OCI-LY3 (cell line): ENCODE results near the gene SSR1.

ENCODE experiments used
- H2AFZ ChIP-seq: fragments of 200-600, 300-600 bp; shearing (Covaris generic); 2 replicates; pipeline ENCODE4 v1.6.0; 2014; ENCODE audit warnings: antibody characterized with exemption, low read depth, low read length
- H3K27ac ChIP-seq: fragments of 200-600, 300-600 bp; sonication (generic); 2 replicates; pipeline ENCODE4 v1.5.1; 2014; ENCODE audit warnings: mild to moderate bottlenecking, low read length, moderate library complexity, mixed read lengths
- H3K27me3 ChIP-seq: fragments of 200-600, 300-600 bp; sonication (generic); 2 replicates; pipeline ENCODE4 v1.6.1; 2014; ENCODE audit warnings: low read depth, low read length, mixed read lengths
- H3K36me3 ChIP-seq: fragments of 200-600, 300-600 bp; sonication (generic); replicated peaks from 2 replicates; pipeline ENCODE3; 2014; ENCODE audit warnings: low read depth, low read length, mixed read lengths
- H3K4me1 ChIP-seq: fragments of 300-600, 200-600 bp; sonication (generic); 2 replicates; pipeline ENCODE4 v1.6.1; 2014; ENCODE audit warnings: low read length, mixed read lengths
- H3K4me2 ChIP-seq: fragments of 200-600, 300-600 bp; sonication (generic); 2 replicates; pipeline ENCODE4 v1.6.1; 2014; ENCODE audit warnings: low read length, mixed read lengths
- H3K4me3 ChIP-seq: fragments of 300-600, 200-600 bp; sonication (generic); 2 replicates; pipeline ENCODE4 v1.5.1; 2014; ENCODE audit warnings: antibody characterized with exemption, mild to moderate bottlenecking, low read length, moderate library complexity
- H3K79me2 ChIP-seq: fragments of 300-600, 200-600 bp; shearing (Covaris generic); 2 replicates; pipeline ENCODE4 v1.6.1; 2014; ENCODE audit warnings: mild to moderate bottlenecking, low read length, mixed read lengths
- H3K9ac ChIP-seq: fragments of 300-600, 200-600 bp; shearing (Covaris generic); 2 replicates; pipeline ENCODE4 v1.6.0; 2014; ENCODE audit warnings: mild to moderate bottlenecking, low read length, moderate library complexity
- H3K9me3 ChIP-seq: fragments of 200-600, 300-600 bp; shearing (Covaris generic); 2 replicates; pipeline ENCODE4 v1.6.1; 2014; ENCODE audit warnings: low read length, mixed read lengths; ENCODE audit not compliant: insufficient read depth
- H4K20me1 ChIP-seq: fragments of 200-600, 300-600 bp; sonication (generic); 2 replicates; pipeline ENCODE4 v1.6.1; 2016; ENCODE audit warnings: low read length, mixed read lengths; ENCODE audit not compliant: insufficient read depth
- CTCF ChIP-seq: fragments of 200-600, 300-600 bp; sonication (generic); IDR thresholded peaks from 2 replicates; pipeline ENCODE4 v1.5.1; 2014; ENCODE audit warnings: antibody characterized with exemption, low read length, low read depth
- EZH2phosphoT487 ChIP-seq: fragments of 200-600 bp; shearing (Covaris generic); IDR thresholded peaks from 2 replicates; pipeline ENCODE4 v1.6.1; 2018; ENCODE audit warnings: antibody characterized with exemption, mixed run types, low read depth

The SSR1 gene

GRCh38 chr6:7228662-7229375, 84.2 kb downstream of the SSR1 start:
- peaks cover 9% of the 10 kb centered on the region for H3K36me3 ChIP-seq
- peaks cover 7% of the 10 kb centered on the region for H3K4me1 ChIP-seq

GRCh38 chr6:7224731-7225130, 88.3 kb downstream of the SSR1 start:
- TF ChIP-seq EZH2phosphoT487 = no peak
- no peak for TF ChIP-seq CTCF
- no peak overlapping the region for H3K27ac ChIP-seq
- no peaks in the 10 kb centered on the region for H3K27me3 ChIP-seq
- H3K36me3 ChIP-seq = peaks cover 9% of the 10 kb centered on the region
- no peak overlapping the region for H3K4me3 ChIP-seq
- H3K79me2 ChIP-seq = no peaks in the 10 kb centered on the region
- no peaks in the 10 kb centered on the region for H3K9me3 ChIP-seq
- H3K4me1 ChIP-seq = no peaks in the 10 kb centered on the region
- no peak overlapping the region for H3K9ac ChIP-seq
- no peaks in the 10 kb centered on the region for H4K20me1 ChIP-seq
- no peak overlapping the region for H2AFZ ChIP-seq
- H3K4me2 ChIP-seq = no peak overlapping the region

More at GRCh38 chr6:7228662-7229375, 84.2 kb downstream of the SSR1 start:
- Histone ChIP-seq H3K4me3 (no peak overlapping the region), H4K20me1 (peaks cover 2% of the 10 kb centered on the region; the same call in 1 of the 2 replicates), H3K9ac (no peak overlapping the region), H3K4me2 (no peak overlapping the region), H3K9me3 (no peaks in the 10 kb centered on the region), H3K79me2 (no peaks in the 10 kb centered on the region), H2AFZ (no peak overlapping the region), H3K27ac (no peak overlapping the region), H3K27me3 (no peaks in the 10 kb centered on the region)
- no peak for TF ChIP-seq EZH2phosphoT487
- TF ChIP-seq CTCF = no peak

- H3K9ac ChIP-seq = no peak overlapping the region
- H3K4me3 ChIP-seq = no peak overlapping the region
- no peaks in the 10 kb centered on the region for H3K27me3 ChIP-seq
- TF ChIP-seq CTCF = no peak
- no peak for TF ChIP-seq EZH2phosphoT487
- no peak overlapping the region for H3K4me2 ChIP-seq
- H2AFZ ChIP-seq = no peak overlapping the region
- no peaks in the 10 kb centered on the region for H3K9me3 ChIP-seq
- H4K20me1 ChIP-seq = no peaks in the 10 kb centered on the region
- no peaks in the 10 kb centered on the region for H3K79me2 ChIP-seq
- peaks cover 9% of the 10 kb centered on the region for H3K36me3 ChIP-seq
- H3K4me1 ChIP-seq = no peaks in the 10 kb centered on the region
- no peak overlapping the region for H3K27ac ChIP-seq
These were observed 90.8 kb downstream of the SSR1 start for GRCh38 chr6:7222197-7222596.

- H4K20me1 ChIP-seq = no peaks in the 10 kb centered on the region
These were observed 93.7 kb downstream of the SSR1 start for GRCh38 chr6:7219310-7219709.

More at GRCh38 chr6:7219310-7219709, 93.7 kb downstream of the SSR1 start:
- H3K4me2 ChIP-seq = no peak overlapping the region
- no peak overlapping the region for H3K4me3 ChIP-seq
- H3K4me1 ChIP-seq = no peaks in the 10 kb centered on the region
- TF ChIP-seq CTCF (no peak), EZH2phosphoT487 (no peak)
- no peak overlapping the region for H3K27ac ChIP-seq
- no peaks in the 10 kb centered on the region for H3K27me3 ChIP-seq
- H3K9ac ChIP-seq = no peak overlapping the region
- H2AFZ ChIP-seq = no peak overlapping the region
- H3K36me3 ChIP-seq = peaks cover 13% of the 10 kb centered on the region
- no peaks in the 10 kb centered on the region for H3K9me3 ChIP-seq
- H3K79me2 ChIP-seq = no peaks in the 10 kb centered on the region
